HepG2 (cell line): ENCODE data around the gene GRM2. TPM values are rescaled to one million over a fixed set of nuclear protein-coding genes. Genes with fewer than 3 reads are reported as not detected.

Source experiments
- ATAC-seq: fragments of 200-7000 bp; cut with Tn5 transposase; 3 replicates; pipeline ENCODE4 v1.9.1; 2020; ENCODE audit warnings: mild to moderate bottlenecking, moderate library complexity
- BruUV-seq: library from RNA; stranded (reverse); fragments of 400-500 nt; replicated peaks from 2 replicates; lab custom pipeline; 2021; lab: Mats Ljungman, UMichigan
- CTCF ChIA-PET: fragments of 300-600 bp; formaldehyde crosslinking; extraction: SDS; loops from one replicate; lab custom pipeline; 2021; ENCODE audit warnings: low total read pairs, inconsistent platforms, low intra/inter-chr PET ratio; lab: Yijun Ruan, JAX
- POLR2A ChIA-PET: fragments of 350-600 bp; sonication (Branson Sonifier 250); formaldehyde crosslinking; loops from one replicate; lab custom pipeline; 2020; ENCODE audit warnings: antibody characterized with exemption, inconsistent platforms; lab: Yijun Ruan, JAX
- DNase-seq: peaks from one replicate; pipeline ENCODE4 v3.0.0-alpha.2; 2015; ENCODE audit warnings: low spot score
- FAIRE-seq: peaks from 3 replicates; lab custom pipeline; 2011; peaks lifted over from hg19 to GRCh38; lab: Jason Lieb, UNC
- H2AFZ ChIP-seq: one replicate; pipeline ENCODE4 v1.6.1; 2011; ENCODE audit warnings: low read length, inconsistent platforms
- H3K27ac ChIP-seq: fragments of 300-600 bp; 3 replicates; pipeline ENCODE4 v1.8.0; 2011; ENCODE audit warnings: mixed run types, mild to moderate bottlenecking, mixed read lengths, low read length, inconsistent platforms; ENCODE audit not compliant: insufficient read depth; ENCODE audit errors: extremely low read length
- H3K27me3 ChIP-seq, 2 experiments: fragments of 200-600 bp in 1 of 2; 2 replicates in 1 of 2; 3 replicates in 1 of 2; pipeline versions ENCODE4 v1.6.0 to v1.8.0; 2011; ENCODE audit warnings: low read length in 2 of 2, mild to moderate bottlenecking in 2 of 2, moderate library complexity in 2 of 2, inconsistent platforms in 1 of 2; ENCODE audit not compliant: insufficient read depth in 2 of 2, control insufficient read depth in 1 of 2
- H3K36me3 ChIP-seq, 2 experiments: fragments of 200-600 bp in 1 of 2; replicated peaks in 1 of 2; 2 replicates in 1 of 2; 3 replicates in 1 of 2; pipeline versions ENCODE4 v1.5.1 to v1.8.0; 2011; ENCODE audit warnings: low read length in 2 of 2, inconsistent platforms in 1 of 2; ENCODE audit not compliant: insufficient read depth in 2 of 2, control insufficient read depth in 1 of 2
- H3K4me1 ChIP-seq: 2 replicates; pipeline ENCODE4 v1.5.1; 2012; ENCODE audit warnings: low read length, inconsistent platforms; ENCODE audit not compliant: insufficient read depth
- H3K4me2 ChIP-seq: 2 replicates; pipeline ENCODE4 v1.6.0; 2011; ENCODE audit warnings: low read depth, low read length, inconsistent platforms
- H3K4me3 ChIP-seq, 3 experiments: fragments of 200-600 bp in 1 of 3; sonication (generic), shearing (Covaris generic) in 1 of 3; replicated peaks in 1 of 3; 2 replicates each; pipeline ENCODE4 v1.5.1; 2011 to 2016; ENCODE audit warnings: low read length in 3 of 3, inconsistent platforms in 2 of 3, low read depth in 2 of 3, mild to moderate bottlenecking in 2 of 3, control low read depth in 1 of 3, mixed read lengths in 1 of 3; ENCODE audit not compliant: insufficient read depth in 1 of 3
- H3K79me2 ChIP-seq: one replicate; pipeline ENCODE4 v1.6.1; 2011; ENCODE audit warnings: low read length, inconsistent platforms; ENCODE audit not compliant: insufficient read depth
- H3K9ac ChIP-seq: 2 replicates; pipeline ENCODE4 v1.6.0; 2011; ENCODE audit warnings: mild to moderate bottlenecking, low read depth, low read length, inconsistent platforms; ENCODE audit not compliant: insufficient read depth
- H3K9me3 ChIP-seq: 2 replicates; pipeline ENCODE4 v1.5.1; 2012; ENCODE audit warnings: mild to moderate bottlenecking, low read length
- H4K20me1 ChIP-seq: 2 replicates; pipeline ENCODE4 v1.6.0; 2011; ENCODE audit warnings: inconsistent platforms, mild to moderate bottlenecking, low read length, moderate library complexity; ENCODE audit not compliant: insufficient read depth
- AFF4 ChIP-seq: sonication (generic); formaldehyde crosslinking; IDR thresholded peaks from 2 replicates; pipeline ENCODE4 v1.4.0; 2020; ENCODE audit warnings: missing genetic modification reagents
- AGO1 ChIP-seq: fragments of 200-400 bp; formaldehyde crosslinking; IDR thresholded peaks from 2 replicates; pipeline ENCODE4 v1.6.1; 2017; ENCODE audit warnings: mild to moderate bottlenecking, low read depth, low read length, moderate library complexity; ENCODE audit not compliant: poor library complexity, severe bottlenecking
- ETV5 ChIP-seq: IDR thresholded peaks from 2 replicates; pipeline ENCODE4 v1.6.1; 2018; ENCODE audit warnings: missing biosample characterization, missing genetic modification reagents, inconsistent platforms, borderline replicate concordance
- KDM6A ChIP-seq: IDR thresholded peaks from 2 replicates; pipeline ENCODE4 v1.6.1; 2016; ENCODE audit warnings: low read depth
- KLF6 ChIP-seq: IDR thresholded peaks from 2 replicates; pipeline ENCODE4 v1.8.0; 2016; ENCODE audit warnings: missing biosample characterization, missing genetic modification reagents
- MZF1 ChIP-seq: sonication (generic); formaldehyde crosslinking; IDR thresholded peaks from 2 replicates; pipeline ENCODE4 v1.8.1; 2023; ENCODE audit warnings: mild to moderate bottlenecking, missing genetic modification reagents, borderline replicate concordance
- NR2F2 ChIP-seq: IDR thresholded peaks from 2 replicates; pipeline ENCODE4 v1.6.1; 2012; ENCODE audit warnings: low read depth, inconsistent platforms, borderline replicate concordance
- SIX1 ChIP-seq: sonication (generic); formaldehyde crosslinking; IDR thresholded peaks from 2 replicates; pipeline ENCODE4 v1.4.0; 2020; ENCODE audit warnings: missing genetic modification reagents, borderline replicate concordance
- SRSF4 ChIP-seq: fragments of 200-400 bp; formaldehyde crosslinking; IDR thresholded peaks from one replicate; pipeline ENCODE4 v1.6.1; 2018; ENCODE audit warnings: mild to moderate bottlenecking, low read depth, low read length, moderate library complexity; ENCODE audit not compliant: poor library complexity, severe bottlenecking
- ZNF101 ChIP-seq: sonication (generic); formaldehyde crosslinking; IDR thresholded peaks from 2 replicates; pipeline ENCODE4 v1.4.0; 2020; ENCODE audit warnings: mild to moderate bottlenecking, low read depth, missing genetic modification reagents, borderline replicate concordance
- ZNF230 ChIP-seq: sonication (generic); formaldehyde crosslinking; IDR thresholded peaks from 2 replicates; pipeline ENCODE4 v1.4.0; 2020; ENCODE audit warnings: mild to moderate bottlenecking, missing genetic modification reagents
- ZNF350 ChIP-seq: sonication (generic); formaldehyde crosslinking; IDR thresholded peaks from 2 replicates; pipeline ENCODE4 v1.4.0; 2020; ENCODE audit warnings: mild to moderate bottlenecking, low read depth, missing genetic modification reagents, borderline replicate concordance
- ZNF44 ChIP-seq: sonication (generic); formaldehyde crosslinking; IDR thresholded peaks from 2 replicates; pipeline ENCODE4 v1.5.1; 2020; ENCODE audit warnings: mild to moderate bottlenecking, missing genetic modification reagents
- WGBS: methylation state at CpG from one replicate; pipeline ENCODE4 v1.1.6; 2017; ENCODE audit warnings: low lambda C conversion rate; 5-methylcytosine and 5-hydroxymethylcytosine counted together
- in situ Hi-C: cut with HindIII; loops from 2 replicates; pipeline ENCODE4 v1.10.0; 2017; ENCODE audit warnings: low pct_unique_long_range_greater_than_20kb; ENCODE audit not compliant: extremely low pct_ligation_motif_present
- intact Hi-C: fragments of 100-400 bp; cut with micrococcal nuclease; formaldehyde crosslinking; loops from one replicate; pipeline ENCODE4 v1.10.0; 2022; ENCODE audit not compliant: unreplicated experiment
- polyA plus RNA-seq, 8 experiments: library from polyadenylated mRNA; depleted of rRNA in 3 of 8; stranded (reverse) in 7 of 8; unstranded in 1 of 8; fragments of >200 nt; fragmentation: Illumina TruSeq in 4 of 8; extraction: Trizol in 4 of 8; gene quantifications; 2 replicates each; pipeline versions ENCODE4 v1.2.1 to v1.2.3, GENCODE V29; 2011 to 2016; ENCODE audit warnings: low read depth in 4 of 8, missing spikeins in 1 of 8, mixed read lengths in 1 of 8; ENCODE audit not compliant: insufficient read depth in 1 of 8
- total RNA-seq, 5 experiments: library from RNA; depleted of rRNA; stranded (reverse); fragments of >200 nt; fragmentation: Illumina TruSeq; extraction: Trizol; gene quantifications; 2 replicates each; pipeline ENCODE4 v1.2.3, GENCODE V29; 2016; ENCODE audit warnings: low read depth in 1 of 5
- TF ChIP-seq, protein P1 (sequence below): sonication (generic); formaldehyde crosslinking; IDR thresholded peaks from 2 replicates; pipeline ENCODE4 v1.4.0; 2020; ENCODE audit warnings: missing genetic modification reagents

Gene GRM2
- total and polyA plus RNA-seq, 2 of the 13 experiments (the other 11 are each of a cell fraction or from before 2014, with no cell fraction given): 0.04 to 0.07 TPM

DNA sequence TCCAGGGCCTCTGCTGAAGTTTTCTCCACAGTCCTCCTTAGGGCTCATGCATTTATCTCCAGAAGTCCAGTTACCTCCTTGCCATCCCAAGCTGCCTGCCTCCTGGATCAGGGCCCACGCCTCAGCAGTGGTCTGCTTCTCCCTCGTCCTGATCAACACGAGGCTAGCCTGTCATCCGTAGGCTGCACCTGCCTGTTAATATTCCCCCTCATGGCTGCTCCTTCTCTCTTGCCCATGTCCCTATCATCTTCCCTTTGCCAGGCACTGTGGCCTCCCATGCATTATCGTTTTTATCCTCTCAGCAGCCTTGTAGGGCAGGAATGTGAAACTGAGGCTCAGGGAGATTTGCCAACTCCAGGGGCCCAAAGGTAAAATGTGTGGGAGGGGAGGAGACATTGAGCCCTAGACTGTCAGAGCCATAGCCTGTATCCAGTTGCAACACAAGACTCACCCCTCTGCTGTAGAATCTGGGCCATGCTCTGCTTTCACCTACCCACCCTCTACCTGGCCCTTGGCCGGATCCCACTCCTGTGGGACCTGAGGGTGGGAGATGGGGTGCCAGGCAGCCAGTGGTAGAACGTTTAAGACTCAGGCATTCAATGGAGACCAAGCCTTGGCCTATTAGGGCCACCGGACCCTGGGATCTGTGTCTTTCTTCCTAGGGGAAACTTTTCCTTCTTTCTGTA is 4.6 kb downstream of the GRM2 start:
- no peak overlapping the region for H2AFZ ChIP-seq
- BruUV-seq: no TSS peak
- H3K79me2 ChIP-seq: no peaks in the 10 kb centered on the region
- no peak overlapping the region for H3K4me3 ChIP-seq
- no peaks in the 10 kb centered on the region for H3K36me3 ChIP-seq
- FAIRE-seq: no peak
- peaks cover 2 to 15% of the 10 kb centered on the region in 2 experiments; a peak in 4 of 5 replicates for H3K27me3 ChIP-seq
- H3K4me1 ChIP-seq: peaks cover 28% of the 10 kb centered on the region
- POLR2A ChIA-PET: no interaction called here
- in situ Hi-C loops: loop anchor here (5.0 kb wide), 1 partner anchor 86 kb away; no protein-coding TSS in a partner anchor
- H3K9me3 ChIP-seq: no peaks in the 10 kb centered on the region
- H3K27ac ChIP-seq: no peak overlapping the region
- no peak overlapping the region for H3K9ac ChIP-seq
- no peak for DNase-seq
- CTCF ChIA-PET: no interaction called here
- no peak for ATAC-seq
- intact Hi-C loops: no loop called here
- H3K4me2 ChIP-seq: no peak overlapping the region
- 38% methylated on average over 8 of the region's 8 CpGs for WGBS
- H4K20me1 ChIP-seq: 0 out of 2 replicates have a peak, but pooled peaks cover 5% of the 10 kb centered on the region
- no peak for TF ChIP-seq ZNF230
- TF ChIP-seq AFF4 (CRISPR knock-in tag): no peak
- TF ChIP-seq KLF6 (CRISPR knock-in tag): no peak
- TF ChIP-seq SIX1: no peak
- TF ChIP-seq SRSF4: no peak
- TF ChIP-seq ZNF350: no peak
- TF ChIP-seq, protein P1, sequence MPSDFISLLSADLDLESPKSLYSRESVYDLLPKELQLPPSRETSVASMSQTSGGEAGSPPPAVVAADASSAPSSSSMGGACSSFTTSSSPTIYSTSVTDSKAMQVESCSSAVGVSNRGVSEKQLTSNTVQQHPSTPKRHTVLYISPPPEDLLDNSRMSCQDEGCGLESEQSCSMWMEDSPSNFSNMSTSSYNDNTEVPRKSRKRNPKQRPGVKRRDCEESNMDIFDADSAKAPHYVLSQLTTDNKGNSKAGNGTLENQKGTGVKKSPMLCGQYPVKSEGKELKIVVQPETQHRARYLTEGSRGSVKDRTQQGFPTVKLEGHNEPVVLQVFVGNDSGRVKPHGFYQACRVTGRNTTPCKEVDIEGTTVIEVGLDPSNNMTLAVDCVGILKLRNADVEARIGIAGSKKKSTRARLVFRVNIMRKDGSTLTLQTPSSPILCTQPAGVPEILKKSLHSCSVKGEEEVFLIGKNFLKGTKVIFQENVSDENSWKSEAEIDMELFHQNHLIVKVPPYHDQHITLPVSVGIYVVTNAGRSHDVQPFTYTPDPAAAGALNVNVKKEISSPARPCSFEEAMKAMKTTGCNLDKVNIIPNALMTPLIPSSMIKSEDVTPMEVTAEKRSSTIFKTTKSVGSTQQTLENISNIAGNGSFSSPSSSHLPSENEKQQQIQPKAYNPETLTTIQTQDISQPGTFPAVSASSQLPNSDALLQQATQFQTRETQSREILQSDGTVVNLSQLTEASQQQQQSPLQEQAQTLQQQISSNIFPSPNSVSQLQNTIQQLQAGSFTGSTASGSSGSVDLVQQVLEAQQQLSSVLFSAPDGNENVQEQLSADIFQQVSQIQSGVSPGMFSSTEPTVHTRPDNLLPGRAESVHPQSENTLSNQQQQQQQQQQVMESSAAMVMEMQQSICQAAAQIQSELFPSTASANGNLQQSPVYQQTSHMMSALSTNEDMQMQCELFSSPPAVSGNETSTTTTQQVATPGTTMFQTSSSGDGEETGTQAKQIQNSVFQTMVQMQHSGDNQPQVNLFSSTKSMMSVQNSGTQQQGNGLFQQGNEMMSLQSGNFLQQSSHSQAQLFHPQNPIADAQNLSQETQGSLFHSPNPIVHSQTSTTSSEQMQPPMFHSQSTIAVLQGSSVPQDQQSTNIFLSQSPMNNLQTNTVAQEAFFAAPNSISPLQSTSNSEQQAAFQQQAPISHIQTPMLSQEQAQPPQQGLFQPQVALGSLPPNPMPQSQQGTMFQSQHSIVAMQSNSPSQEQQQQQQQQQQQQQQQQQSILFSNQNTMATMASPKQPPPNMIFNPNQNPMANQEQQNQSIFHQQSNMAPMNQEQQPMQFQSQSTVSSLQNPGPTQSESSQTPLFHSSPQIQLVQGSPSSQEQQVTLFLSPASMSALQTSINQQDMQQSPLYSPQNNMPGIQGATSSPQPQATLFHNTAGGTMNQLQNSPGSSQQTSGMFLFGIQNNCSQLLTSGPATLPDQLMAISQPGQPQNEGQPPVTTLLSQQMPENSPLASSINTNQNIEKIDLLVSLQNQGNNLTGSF (CRISPR knock-in tag): no peak
- no peak for TF ChIP-seq NR2F2
- TF ChIP-seq ZNF101 (CRISPR knock-in tag): no peak
- TF ChIP-seq ZNF44 (CRISPR knock-in tag): no peak
- TF ChIP-seq KDM6A (CRISPR knock-in tag): no peak
- TF ChIP-seq AGO1: no peak
- TF ChIP-seq MZF1 (CRISPR knock-in tag): no peak
- TF ChIP-seq ETV5: no peak
